Activated T-helper 17 cell treated with anti-CD3 and anti-CD28 coated beads, Interleukin-2, amount 50 U/mL, for 72 hours (primary cell): ENCODE results near the gene DNAJC1. TPM values are rescaled to one million over a fixed set of nuclear protein-coding genes. Genes with fewer than 3 reads are reported as not detected.

ENCODE experiments used
- total RNA-seq, 2 donors: library from RNA; stranded (reverse); gene quantifications; one replicate each; pipeline ENCODE4 v1.2.3, GENCODE V29; 2022

Gene DNAJC1
- total RNA-seq, 2 donors from 2014 or later: 21.4 to 21.5 TPM

Other genes starting within 250 kb of the DNAJC1 start
- not detected for gene EBLN1, start 214.3 kb upstream of the DNAJC1 start, total RNA-seq